GM21367 (cell line): ENCODE measurements around the gene WDR64.
A peak's percentile ranks its signal among the peaks of the same experiment; 100 is the strongest.

ENCODE experiments used
- ATAC-seq: cut with Tn5 transposase; IDR thresholded peaks from one replicate; pipeline ENCODE4 v1.9.1; 2021; ENCODE audit not compliant: unreplicated experiment

Gene WDR64

GRCh38 chr1:241834733-241835377 lies 182.8 kb downstream of the WDR64 start:
- ATAC-seq, result no peak

DNA sequence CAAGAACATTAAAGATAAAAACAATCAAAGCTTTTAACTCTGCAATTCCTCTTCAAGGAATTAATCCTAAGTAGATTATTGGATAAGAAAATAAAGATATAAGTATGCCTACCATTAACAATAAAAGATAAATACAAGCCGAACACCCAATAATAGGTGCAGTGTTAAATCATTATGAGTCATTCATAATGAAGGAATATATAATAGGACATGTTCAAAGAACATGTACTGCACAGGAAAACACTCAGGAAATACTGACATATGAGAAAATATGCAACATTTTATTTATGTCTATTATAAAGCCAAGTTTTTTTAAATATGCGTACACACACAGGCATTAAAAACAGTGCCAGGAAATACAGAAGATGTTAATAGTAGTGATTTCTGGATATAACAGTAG lies 184.9 kb downstream of the WDR64 start:
- ATAC-seq, result no peak

DNA sequence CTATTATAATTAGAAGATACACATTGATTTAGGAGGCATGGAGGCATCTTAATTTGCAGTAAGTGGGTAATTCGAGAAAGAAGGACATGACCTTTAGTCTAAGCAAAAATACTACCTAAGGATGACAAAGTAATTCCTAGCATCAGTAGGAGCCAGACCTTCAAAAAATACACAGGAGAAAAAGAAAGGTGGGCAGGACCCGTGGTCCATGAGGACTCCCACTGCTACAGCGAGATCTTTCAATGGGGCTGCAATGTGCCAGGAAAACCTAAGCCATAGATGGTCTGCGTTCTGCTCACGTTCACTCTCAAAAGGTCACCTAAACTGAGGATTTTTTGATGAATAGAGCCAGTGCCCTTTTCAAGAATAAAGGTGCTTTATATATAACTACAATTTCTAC lies 185.3 kb downstream of the WDR64 start:
- no peak for ATAC-seq

GRCh38 chr1:241837901-241838300 lies 185.8 kb downstream of the WDR64 start:
- no peak for ATAC-seq

GRCh38 chr1:241838897-241839296 lies 186.8 kb downstream of the WDR64 start:
- peak; percentile 69 for ATAC-seq

DNA sequence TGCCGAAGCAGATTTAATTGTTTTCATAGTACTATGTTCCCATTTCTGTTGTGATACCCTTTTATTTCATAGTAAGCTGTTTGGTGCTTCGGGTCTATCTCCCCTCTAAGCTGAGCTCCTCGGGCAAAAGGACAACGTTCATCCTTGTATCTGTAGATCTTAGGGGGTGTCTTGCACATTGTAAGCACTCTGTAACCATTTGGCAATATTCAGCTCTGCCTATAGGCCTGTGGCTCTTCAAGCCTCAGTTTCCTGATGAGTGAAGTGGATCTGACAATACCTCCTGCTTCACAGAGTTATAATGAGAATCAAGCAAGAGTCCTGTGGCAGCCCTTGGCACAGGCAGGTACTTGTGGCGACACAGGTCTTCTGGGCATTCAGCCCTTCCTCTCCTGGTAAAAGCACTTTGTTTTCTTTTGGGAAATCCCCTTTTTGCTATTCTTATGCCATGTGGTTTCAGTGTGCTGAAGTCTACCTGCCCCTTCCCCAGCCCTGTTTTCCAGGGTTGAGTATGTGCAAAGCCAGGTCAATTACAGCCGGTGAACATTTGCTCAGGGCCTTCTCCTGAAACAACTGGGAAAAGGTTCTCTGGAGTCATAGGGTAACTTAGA lies 187.4 kb downstream of the WDR64 start:
- peak; percentile 56 for ATAC-seq

GRCh38 chr1:241840164-241840563 lies 188.1 kb downstream of the WDR64 start:
- ATAC-seq, result no peak

DNA sequence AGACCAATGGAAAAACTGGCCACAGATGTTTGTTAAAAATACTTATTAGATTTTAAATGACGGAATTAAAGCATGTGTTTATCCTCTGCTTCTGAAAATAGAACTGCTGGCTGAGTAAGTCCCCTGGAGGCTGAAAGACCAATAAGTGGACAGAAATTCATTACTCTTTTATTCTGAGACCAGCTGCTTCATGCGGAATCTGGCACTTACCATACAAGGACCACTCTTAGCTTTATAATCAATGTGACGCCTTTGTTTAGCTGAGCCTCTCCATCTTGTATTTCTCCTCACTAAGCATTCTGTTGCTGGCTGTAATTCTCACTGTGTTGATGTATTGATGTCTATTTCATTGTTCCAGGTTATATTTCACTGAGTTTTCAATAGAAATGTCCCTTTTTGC lies 189.6 kb downstream of the WDR64 start:
- ATAC-seq, result no peak

DNA sequence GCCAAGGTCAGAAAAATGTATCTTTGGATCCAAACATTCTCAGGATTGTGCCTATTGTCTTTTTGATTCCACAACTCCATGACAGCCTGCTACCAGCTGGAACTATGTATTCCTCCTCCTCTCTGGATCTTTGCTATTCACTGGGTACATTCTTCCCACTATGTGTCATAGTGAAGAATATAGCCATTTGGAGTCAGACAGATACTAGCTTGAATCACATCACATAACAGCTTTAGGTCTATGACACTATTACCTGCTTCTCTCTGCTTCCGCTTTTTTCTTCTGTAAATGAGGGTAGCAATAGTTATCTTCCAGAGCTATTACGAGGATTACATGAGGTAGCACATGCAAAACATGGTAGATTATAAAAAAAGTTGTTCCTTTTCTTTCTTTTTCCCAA lies 190.5 kb downstream of the WDR64 start:
- ATAC-seq, result no peak

DNA sequence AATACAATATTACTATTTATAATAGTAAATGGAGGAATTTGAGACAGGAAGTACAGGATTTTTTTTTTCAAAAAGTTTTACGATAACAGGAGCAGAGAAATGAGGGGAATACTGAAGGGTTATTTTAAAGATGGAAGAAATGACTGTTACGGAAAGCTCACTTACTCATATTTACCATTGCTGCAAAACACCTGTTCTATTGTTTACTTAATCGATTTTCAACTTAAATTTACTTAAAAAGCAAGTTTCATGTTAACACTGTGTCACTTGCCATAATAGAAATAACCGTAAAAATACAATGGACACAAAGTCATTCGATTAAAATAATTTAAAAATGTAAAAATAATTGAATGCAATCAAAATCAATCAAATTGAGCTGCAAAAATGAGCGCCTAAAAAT lies 192.5 kb downstream of the WDR64 start:
- no peak for ATAC-seq

- ATAC-seq, result no peak
Observed at GRCh38 chr1:241846375-241846774, 194.3 kb downstream of the WDR64 start.

DNA sequence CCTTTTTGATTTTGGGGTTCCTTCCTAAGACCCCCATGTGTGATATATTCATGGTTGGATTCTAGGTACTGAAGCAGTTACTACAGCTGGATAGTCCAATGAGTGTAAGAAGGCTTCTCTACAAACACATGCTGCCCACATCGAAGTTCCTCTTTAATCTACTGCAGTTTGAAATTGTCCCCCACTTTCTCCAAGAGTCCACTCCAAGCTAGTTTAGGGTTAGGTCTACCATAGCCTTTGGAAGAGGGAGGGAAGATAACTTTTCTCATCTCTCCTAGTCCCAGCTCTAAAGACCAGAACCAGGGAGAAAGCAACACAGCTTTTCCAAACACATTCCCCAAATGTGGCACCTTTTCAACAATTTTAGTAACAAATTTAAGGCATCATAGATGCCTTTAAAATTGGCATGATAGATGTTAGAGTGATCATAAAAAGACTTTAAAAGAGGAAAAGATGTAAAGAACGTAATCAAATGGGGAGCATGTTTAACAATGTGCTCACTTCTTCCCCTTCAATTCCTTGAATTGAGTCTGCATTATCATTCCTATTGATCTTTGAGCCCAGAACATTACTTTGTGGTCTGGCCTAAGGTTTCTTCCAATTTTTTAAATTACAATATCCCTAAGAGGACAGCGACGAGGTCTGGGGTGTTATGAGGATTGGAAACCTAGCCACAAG lies 194.9 kb downstream of the WDR64 start:
- ATAC-seq, result no peak

- ATAC-seq, result no peak
Observed at GRCh38 chr1:241847540-241847795, 195.4 kb downstream of the WDR64 start.

DNA sequence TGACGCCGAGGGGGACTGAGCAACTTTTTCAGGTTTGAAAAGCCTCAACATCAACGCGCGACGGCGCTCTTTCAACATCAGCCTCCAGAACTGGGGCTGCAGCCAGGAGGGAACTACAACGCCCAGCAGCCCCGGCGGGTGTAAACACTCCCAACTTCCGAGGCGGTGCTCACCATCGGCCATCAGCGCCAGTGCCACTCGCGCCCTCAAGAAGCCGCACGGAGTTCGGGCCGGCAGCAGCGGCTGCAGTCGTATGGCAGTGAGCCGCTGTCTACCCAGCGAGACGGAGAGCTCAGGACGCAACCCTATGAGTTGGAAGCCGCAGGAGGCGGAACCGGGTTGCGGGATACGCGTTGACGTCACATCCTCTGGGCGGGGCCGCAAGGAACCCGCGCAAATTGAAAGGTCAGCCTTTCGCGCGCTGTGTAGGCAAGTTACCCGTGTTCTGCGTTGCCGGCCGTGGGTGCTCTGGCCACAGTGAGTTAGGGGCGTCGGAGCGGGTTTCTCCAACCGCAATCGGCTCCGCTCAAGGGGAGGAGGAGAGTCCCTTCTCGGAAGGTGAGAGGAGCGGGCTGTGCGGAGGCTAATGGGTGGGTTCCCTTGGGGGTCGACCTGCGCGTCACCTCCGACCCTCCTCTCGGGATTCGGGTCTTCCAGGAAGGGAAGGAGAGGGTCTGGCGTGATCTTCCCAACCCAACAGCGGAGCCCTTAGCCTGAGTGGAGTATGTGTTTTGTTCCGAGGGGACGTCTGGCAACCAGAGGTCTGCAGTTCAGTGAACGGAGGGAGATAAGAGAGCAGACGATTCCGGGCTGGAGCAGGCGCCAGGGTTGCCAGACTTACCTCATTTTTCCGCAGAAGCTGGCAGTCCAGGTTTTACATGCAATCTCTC lies 196.0 kb downstream of the WDR64 start, which contains the start of gene EXO1:
EXO1 (plus strand) TSS at position 409 of the 890 bp plus-strand sequence. CDS start 2,222 bp downstream, outside the sequence.
- peak; percentile 96 for ATAC-seq

DNA sequence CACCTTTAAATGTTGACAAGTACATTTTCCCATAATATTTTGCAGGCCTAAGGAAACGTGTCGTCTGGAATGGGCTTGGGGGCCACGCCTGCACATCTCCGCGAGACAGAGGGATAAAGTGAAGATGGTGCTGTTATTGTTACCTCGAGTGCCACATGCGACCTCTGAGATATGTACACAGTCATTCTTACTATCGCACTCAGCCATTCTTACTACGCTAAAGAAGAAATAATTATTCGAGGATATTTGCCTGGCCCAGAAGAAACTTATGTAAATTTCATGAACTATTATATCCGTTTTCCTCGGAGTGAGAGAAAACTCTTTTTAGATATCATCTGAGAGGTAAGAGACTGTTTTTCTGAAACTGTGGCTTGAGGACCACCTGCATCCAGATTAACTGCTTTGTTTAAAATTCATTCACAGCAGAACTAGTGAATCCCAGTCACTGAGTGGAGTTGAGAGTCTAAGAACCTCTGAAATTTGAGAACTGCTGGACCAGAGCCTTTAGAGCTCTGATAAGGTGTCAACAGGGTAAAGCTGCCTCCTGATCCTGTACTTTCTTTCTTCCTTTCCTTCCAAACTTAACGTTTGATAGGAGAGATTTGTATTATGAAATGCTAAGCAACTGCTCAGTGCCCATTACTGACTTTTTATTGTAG lies 196.7 kb downstream of the WDR64 start:
- ATAC-seq, result no peak

- ATAC-seq, result no peak
Observed at GRCh38 chr1:241849345-241849695, 197.2 kb downstream of the WDR64 start.
